Breast epithelium (tissue), 4 donors: ENCODE results near the gene ARHGAP31. TPM values are rescaled to one million over a fixed set of nuclear protein-coding genes. Genes with fewer than 3 reads are reported as not detected.
A peak's percentile ranks its signal among the peaks of the same experiment; 100 is the strongest.
"Not testable (repeated sequence)": the region's sequence is repeated elsewhere in the genome, so short reads cannot be mapped to it uniquely, and the experiment has no call there.

Source experiments
- DNase-seq, 2 donors: peaks; one replicate each; pipeline ENCODE4 v3.0.0-alpha.2; 2019; ENCODE audit warnings: low spot score in 2 of 2
- H3K27ac ChIP-seq, 2 donors: fragments of 200-600 bp; sonication (generic) in 1 of 2; one replicate each; pipeline ENCODE4 v1.5.1; 2016 to 2019; ENCODE audit warnings: mild to moderate bottlenecking in 1 of 2
- H3K27me3 ChIP-seq, 2 donors: fragments of 200-600 bp; sonication (generic) in 1 of 2; one replicate each; pipeline versions ENCODE4 v1.5.1 to v1.6.0; 2017 to 2019; ENCODE audit warnings: control low read depth in 1 of 2, mild to moderate bottlenecking in 1 of 2
- H3K36me3 ChIP-seq: fragments of 200-600 bp; one replicate; pipeline ENCODE4 v1.5.1; 2019
- H3K4me1 ChIP-seq, 2 donors: fragments of 200-600 bp; sonication (generic); one replicate each; pipeline ENCODE4 v1.5.1; 2016 to 2019; ENCODE audit warnings: control low read depth in 1 of 2
- H3K4me3 ChIP-seq, 3 donors: fragments of 200-600 bp; sonication (generic); 1 replicate in 2 of 3; 2 replicates in 1 of 3; pipeline ENCODE4 v1.5.1; 2016 to 2019; ENCODE audit warnings: mild to moderate bottlenecking in 3 of 3, moderate library complexity in 2 of 3
- H3K9me3 ChIP-seq, 2 donors: fragments of 200-600 bp; sonication (generic) in 1 of 2; one replicate each; pipeline ENCODE4 v1.5.1; 2016 to 2019; ENCODE audit warnings: control low read depth in 1 of 2
- POLR2A ChIP-seq: fragments of 450-650 bp; IDR thresholded peaks from one replicate; pipeline ENCODE4 v1.6.1; 2016; ENCODE audit warnings: antibody characterized with exemption, mild to moderate bottlenecking, moderate library complexity
- POLR2AphosphoS5 ChIP-seq, 3 donors: sonication (generic); formaldehyde crosslinking; IDR thresholded peaks; one replicate each; pipeline ENCODE4 v1.6.1; 2017; ENCODE audit warnings: antibody characterized with exemption in 3 of 3
- intact Hi-C: fragments of 100-400 bp; cut with DNase I; formaldehyde crosslinking; loops from one replicate; pipeline ENCODE4 v1.15.1; 2023; ENCODE audit warnings: low total_unique reads
- total RNA-seq, 3 donors: library from RNA; depleted of rRNA; stranded (reverse); fragments of >200 nt; gene quantifications; one replicate each; pipeline ENCODE4 v1.1.0, GENCODE V29; 2016
- TF ChIP-seq, protein P1 (sequence below), 3 donors: fragments of 450-650 bp; IDR thresholded peaks; one replicate each; pipeline ENCODE4 v1.5.1; 2016 to 2017; ENCODE audit warnings: antibody characterized with exemption in 3 of 3, mild to moderate bottlenecking in 3 of 3, moderate library complexity in 3 of 3

ARHGAP31 gene
- total RNA-seq, 3 donors from 2014 or later, result 11.6 to 19.3 (median 18.2) TPM

DNA sequence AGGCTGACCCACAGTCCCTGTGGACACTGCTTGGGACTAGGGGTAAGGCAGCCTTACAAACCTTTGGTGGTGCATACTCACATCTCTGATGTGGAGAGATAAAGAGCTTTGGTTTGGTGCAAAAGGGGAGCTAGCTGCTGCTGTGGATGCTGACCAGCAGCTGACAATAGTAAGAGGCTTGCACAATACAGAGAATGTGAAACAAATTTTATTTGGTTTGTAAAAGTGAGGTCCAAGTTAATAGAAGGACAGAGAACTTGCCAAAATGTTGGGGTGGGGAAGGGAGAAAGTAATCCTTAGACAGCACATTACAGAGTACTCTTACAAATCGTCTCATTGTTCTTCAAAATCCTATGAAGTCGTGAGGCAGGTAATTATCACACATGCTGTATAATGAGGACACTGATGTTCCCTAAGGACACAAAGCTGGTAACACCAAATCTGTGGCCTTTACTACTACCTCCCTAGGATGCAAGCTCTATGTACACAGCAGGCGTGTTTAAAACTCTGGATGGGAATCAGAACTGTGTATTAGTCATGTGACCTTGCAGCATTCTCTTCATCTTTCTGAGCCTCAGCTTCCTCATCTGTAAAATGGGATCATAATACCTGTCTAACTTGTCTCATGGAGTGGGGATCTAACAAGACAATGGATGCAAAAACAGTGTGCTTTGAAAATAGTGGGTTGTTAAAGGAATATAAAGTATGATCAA is 21.6 kb downstream of the ARHGAP31 start:
- TF ChIP-seq, protein P1, sequence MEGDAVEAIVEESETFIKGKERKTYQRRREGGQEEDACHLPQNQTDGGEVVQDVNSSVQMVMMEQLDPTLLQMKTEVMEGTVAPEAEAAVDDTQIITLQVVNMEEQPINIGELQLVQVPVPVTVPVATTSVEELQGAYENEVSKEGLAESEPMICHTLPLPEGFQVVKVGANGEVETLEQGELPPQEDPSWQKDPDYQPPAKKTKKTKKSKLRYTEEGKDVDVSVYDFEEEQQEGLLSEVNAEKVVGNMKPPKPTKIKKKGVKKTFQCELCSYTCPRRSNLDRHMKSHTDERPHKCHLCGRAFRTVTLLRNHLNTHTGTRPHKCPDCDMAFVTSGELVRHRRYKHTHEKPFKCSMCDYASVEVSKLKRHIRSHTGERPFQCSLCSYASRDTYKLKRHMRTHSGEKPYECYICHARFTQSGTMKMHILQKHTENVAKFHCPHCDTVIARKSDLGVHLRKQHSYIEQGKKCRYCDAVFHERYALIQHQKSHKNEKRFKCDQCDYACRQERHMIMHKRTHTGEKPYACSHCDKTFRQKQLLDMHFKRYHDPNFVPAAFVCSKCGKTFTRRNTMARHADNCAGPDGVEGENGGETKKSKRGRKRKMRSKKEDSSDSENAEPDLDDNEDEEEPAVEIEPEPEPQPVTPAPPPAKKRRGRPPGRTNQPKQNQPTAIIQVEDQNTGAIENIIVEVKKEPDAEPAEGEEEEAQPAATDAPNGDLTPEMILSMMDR (IDR thresholded peaks at IDR 0.05), result no peak
- TF ChIP-seq POLR2A (no peak), POLR2AphosphoS5 (IDR thresholded peaks at IDR 0.05) (no peak)
- H3K36me3 ChIP-seq, result no peaks in the 10 kb centered on the region
- no peaks in the 10 kb centered on the region for H3K4me1 ChIP-seq
- H3K4me3 ChIP-seq, result no peak overlapping the region
- no peak for DNase-seq
- intact Hi-C loops, result no loop called here
- H3K9me3 ChIP-seq, result no peaks in the 10 kb centered on the region
- H3K27ac ChIP-seq, result no peak overlapping the region
- H3K27me3 ChIP-seq, result no peaks in the 10 kb centered on the region

DNA sequence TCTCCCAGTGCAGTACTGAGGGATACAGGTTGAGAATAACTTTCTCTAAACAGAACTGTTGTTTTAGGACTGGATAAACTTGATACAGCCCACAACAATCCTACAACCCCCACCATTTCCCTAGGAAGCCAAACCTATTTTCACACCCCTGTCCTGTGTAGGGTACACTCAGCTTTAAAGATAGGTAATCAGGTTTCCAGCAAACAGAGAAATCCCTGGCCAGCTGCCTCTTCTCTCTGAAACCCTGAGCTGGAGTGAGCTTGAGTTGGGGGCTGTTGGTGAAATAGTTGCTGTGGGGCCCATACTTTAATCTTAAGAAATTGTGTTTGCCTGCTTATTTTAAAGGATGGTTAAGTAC is 22.1 kb downstream of the ARHGAP31 start:
- no peaks in the 10 kb centered on the region for H3K4me1 ChIP-seq
- no peaks in the 10 kb centered on the region for H3K9me3 ChIP-seq
- H3K27me3 ChIP-seq, result no peaks in the 10 kb centered on the region
- DNase-seq, result no peak
- no peaks in the 10 kb centered on the region for H3K36me3 ChIP-seq
- H3K4me3 ChIP-seq, result no peak overlapping the region
- H3K27ac ChIP-seq, result no peak overlapping the region
- intact Hi-C loops, result no loop called here
- TF ChIP-seq POLR2A, result no peak
- TF ChIP-seq, protein P1 (IDR thresholded peaks at IDR 0.05), result no peak
- TF ChIP-seq POLR2AphosphoS5 (IDR thresholded peaks at IDR 0.05), result no peak

DNA sequence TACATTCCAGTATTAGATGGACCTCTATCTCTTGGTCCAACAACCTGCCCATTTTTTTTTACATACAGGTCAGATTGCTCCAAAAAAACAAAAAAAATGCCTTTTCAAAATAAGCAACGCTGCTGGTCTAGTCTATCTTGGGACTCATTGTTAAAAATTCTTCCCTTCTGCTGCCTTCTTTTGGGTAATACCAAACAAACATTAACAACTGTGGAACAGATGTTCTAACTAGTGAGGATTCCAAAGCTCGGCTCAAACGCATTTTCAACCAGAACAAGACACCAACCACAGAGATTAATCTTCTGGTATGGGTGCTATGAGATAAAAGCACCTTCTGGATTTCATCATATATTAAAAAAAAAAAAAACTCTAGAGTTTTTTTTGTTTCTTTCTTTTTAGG is 24.7 kb downstream of the ARHGAP31 start:
- intact Hi-C loops, result no loop called here
- no peak overlapping the region for H3K4me3 ChIP-seq
- no peaks in the 10 kb centered on the region for H3K27me3 ChIP-seq
- no peaks in the 10 kb centered on the region for H3K4me1 ChIP-seq
- H3K9me3 ChIP-seq, result no peaks in the 10 kb centered on the region
- no peaks in the 10 kb centered on the region for H3K36me3 ChIP-seq
- no peak for DNase-seq
- TF ChIP-seq, protein P1 (IDR thresholded peaks at IDR 0.05), result no peak
- TF ChIP-seq POLR2A (no peak), POLR2AphosphoS5 (IDR thresholded peaks at IDR 0.05) (no peak)
- no peak overlapping the region for H3K27ac ChIP-seq

DNA sequence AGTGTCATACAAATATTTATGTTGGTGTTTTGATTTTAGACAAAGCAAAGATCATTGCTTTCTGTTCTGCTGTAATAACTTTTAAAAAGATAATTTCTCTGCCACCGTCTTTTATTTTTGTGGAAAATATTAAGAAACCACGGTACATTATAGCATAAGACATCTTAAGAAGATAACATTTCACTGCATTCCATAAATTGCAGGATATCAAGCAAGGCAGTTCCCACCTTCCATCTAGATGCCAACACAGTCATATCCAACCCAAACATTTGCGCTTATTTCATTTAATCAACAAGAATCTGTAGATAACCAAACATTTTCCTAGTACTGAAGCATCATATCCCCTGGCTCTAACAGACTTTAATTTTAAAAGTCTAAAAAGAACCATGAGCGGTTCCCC is 25.1 kb downstream of the ARHGAP31 start:
- DNase-seq, result no peak
- Histone ChIP-seq H3K36me3 (no peaks in the 10 kb centered on the region), H3K9me3 (no peaks in the 10 kb centered on the region), H3K27ac (no peak overlapping the region), H3K4me1 (no peaks in the 10 kb centered on the region), H3K27me3 (no peaks in the 10 kb centered on the region), H3K4me3 (no peak overlapping the region)
- intact Hi-C loops, result no loop called here
- TF ChIP-seq POLR2A, result no peak

DNA sequence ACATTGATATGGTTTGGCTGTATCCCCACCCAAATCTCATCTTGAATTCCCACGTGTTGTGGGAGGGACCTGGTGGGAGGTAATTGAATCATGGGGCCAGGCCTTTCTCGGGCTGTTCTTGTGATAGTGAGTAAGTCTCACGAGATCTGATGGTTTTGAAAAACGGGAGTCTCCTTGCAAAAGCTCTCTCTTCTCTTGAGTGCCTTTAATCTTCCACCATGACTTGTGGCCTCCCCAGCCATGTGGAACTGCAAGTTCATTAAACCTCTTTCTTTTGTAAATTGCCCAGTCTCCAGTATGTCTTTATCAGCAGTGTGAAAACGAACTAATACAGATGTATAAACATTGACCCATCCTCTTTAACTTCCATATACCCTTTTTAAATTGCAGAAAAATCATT is 26.6 kb downstream of the ARHGAP31 start:
- H3K4me1 ChIP-seq, H3K9me3 ChIP-seq, intact Hi-C loops, H3K27ac ChIP-seq, H3K4me3 ChIP-seq, H3K36me3 ChIP-seq, H3K27me3 ChIP-seq, DNase-seq: not testable (repeated sequence)

DNA sequence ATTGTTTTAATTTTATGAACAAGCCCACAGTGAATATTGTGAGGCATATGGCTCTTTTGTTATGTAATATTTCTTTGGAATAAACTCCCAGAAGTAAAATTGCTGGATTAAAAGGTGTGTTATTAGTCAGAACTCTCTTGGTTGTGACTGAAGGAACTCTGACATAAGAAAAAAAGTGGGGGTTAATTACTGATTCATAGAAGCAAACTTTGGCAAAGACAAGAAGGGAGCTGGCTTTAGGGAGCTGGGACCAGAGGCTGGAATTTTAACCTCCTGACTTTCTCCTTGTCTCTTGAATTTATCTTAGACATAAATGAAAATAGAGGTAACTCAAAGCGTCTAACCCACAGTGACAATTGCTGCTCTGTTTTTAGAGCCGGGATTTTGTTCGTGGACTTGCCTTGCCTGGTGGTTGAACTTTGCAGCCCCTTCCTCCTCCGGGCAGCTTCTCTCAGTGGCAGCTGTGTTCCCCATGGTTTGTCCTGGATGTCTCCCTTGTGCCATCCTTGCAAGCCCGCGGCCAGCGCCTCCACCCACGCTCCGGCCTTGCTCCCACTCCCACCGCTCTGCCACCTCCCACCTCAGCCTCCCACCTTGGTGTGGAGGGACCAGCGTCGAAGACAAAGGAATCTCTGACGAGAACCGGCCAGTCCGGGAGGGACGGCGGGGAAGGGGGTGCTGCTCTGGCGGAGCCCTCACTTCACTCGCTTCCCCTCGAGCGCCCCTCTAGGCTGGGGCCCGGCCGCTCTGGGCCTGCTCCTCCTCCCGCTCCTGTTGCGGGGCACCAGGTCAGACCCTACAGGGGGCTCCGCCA is 28.0 kb downstream of the ARHGAP31 start:
- intact Hi-C loops, result no loop called here
- TF ChIP-seq, protein P1 (IDR thresholded peaks at IDR 0.05), result no peak
- TF ChIP-seq POLR2A, result no peak
- no peak for TF ChIP-seq POLR2AphosphoS5 (IDR thresholded peaks at IDR 0.05)
- H3K27me3 ChIP-seq, result no peaks in the 10 kb centered on the region
- no peaks in the 10 kb centered on the region for H3K4me1 ChIP-seq
- H3K9me3 ChIP-seq, result no peaks in the 10 kb centered on the region
- peak in 1 of 2 donors; percentile 56 for DNase-seq
- H3K4me3 ChIP-seq, result peak overlapping the region; percentile 62 to 80 (median 66)
- H3K36me3 ChIP-seq, result no peaks in the 10 kb centered on the region
- peak overlapping the region; percentile 96 to 98 for H3K27ac ChIP-seq
